Measurements from ENCODE around the gene NATD1.

NATD1 gene

DNA sequence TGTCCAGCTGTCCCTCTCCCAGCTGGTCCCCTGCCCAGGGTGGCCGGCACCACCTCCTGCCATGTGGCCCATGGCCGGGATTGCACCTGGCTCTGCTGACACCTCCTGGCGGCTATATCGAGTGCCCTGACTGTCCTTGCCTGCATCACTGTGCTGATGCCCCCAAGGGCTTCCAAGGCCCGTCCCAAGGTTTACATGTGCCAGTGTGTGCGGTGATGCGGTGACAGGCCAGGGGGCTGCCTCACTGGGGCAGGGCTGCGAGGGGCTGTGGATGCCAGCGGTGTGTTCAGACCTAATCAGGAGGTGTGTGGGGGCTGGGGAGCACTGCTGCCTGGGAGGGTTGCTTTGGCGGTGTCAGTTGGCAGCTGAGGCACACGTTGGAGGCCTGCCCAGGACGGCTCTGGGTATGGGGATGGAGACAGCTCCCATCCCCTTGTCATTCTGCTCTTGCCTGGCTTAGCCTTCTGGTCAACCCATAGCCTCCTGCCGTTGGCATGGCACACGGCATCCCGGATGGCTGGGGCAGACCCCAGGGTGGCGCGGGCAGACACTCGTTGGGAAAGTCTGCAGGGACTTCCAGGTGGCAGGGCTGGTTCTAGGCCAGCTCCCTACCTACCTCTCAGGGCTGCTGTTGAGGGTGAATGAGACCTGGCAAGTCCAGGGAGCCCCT is 36.8 kb upstream of the NATD1 start:
- DNase-seq (ENCODE audit: low spot score) = no peak

- no peak for DNase-seq (ENCODE audit: low spot score)
Observed at GRCh38 chr17:21289175-21289901, 36.1 kb upstream of the NATD1 start.

DNA sequence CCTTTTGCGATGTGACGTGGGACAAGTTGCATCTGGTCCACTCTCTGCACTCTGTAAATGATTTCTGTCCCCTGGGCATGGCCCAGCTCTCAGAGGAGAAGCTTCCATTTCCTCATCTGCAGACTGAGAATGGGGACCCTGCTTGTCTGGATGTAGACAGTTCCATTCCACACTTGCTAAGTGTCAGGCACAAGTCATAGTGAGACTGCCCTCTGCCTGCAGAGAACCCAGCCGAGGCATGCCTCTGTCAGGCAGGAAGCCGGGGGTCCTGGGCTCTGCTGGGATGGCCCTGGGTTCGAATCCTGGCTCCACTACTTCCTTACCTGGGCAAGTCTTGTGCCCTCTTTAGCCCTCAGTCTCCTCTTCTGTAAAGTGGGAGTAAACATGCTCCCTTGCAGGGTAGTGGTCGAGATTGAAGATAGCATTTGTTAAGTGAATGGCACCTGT is 35.4 kb upstream of the NATD1 start:
- no peak for DNase-seq (ENCODE audit: low spot score)

GRCh38 chr17:21287703-21288449 is 34.7 kb upstream of the NATD1 start:
- peak; percentile 90 for DNase-seq (ENCODE audit: low spot score)

DNA sequence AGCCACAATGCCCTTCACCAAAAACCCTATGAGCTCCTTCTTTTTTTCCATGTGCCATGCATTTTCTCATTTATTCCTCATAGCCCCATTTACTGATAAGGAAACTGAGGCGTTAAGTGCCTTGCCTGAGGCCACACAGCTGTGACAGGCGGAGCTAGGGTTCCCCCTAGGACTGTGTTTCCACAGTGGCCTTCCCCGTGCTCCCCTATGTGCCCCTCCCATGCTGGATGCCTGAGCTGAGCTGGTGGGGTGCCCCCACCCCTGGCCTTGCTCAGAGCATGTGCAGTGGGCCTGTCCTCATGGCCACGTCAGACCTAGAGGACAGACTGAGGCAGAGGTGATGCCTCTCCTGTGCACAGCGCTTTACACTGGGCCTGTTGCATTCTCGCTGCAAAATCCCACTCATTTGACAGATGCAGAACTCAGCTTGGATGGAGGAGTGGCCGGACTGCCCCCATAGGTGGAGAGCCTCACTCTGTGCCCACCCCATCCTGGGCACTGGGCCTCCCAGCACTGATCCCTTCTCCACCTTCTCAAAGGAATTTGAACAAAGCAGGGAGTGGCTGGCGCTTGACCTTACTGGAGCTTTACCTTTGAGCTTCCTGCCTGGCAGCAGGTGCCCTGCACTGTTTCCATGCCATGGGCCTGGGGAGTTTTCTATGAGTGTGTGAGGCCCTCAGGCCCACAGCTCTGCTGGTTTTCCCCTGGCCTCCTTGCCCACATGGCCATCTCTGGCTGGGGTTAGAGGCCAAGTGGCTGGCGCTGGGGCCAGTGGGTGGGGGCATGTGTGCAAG is 33.9 kb upstream of the NATD1 start:
- no peak for DNase-seq (ENCODE audit: low spot score)

DNA sequence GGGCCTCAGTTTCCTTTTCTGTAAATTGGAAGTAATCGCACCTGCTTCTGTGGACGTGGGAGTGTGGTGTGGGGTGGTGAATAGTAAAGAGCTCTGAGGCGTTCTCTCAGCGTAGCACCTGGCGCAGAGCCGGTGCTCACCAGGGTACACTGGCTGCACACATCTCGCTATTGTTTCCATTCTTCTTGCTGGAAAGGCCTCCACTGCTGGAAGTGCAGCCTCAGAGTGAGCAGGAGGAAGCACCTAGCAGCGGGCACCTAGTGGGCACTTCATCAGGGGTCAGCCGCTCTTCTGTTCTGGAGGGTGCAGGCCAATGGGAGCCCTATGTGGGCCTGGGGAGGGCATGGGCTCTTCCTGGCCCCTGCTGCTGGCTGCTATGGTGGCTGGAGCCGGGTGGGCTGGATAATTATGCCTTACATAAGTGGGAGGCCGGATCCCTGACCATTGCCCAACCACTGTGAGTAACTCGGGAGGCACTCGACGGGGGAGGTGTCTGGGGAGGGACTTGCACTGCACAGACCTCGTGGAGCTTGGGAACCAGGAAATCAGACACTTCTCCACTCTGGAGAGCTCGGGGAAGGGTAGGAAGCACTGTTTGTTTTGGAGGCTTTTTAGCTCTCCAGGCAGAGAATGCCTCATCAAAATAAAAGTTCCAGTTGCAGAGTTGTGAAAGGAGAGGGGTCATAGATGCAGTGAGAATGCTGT is 33.0 kb upstream of the NATD1 start:
- peak; percentile 34 for DNase-seq (ENCODE audit: low spot score)

DNA sequence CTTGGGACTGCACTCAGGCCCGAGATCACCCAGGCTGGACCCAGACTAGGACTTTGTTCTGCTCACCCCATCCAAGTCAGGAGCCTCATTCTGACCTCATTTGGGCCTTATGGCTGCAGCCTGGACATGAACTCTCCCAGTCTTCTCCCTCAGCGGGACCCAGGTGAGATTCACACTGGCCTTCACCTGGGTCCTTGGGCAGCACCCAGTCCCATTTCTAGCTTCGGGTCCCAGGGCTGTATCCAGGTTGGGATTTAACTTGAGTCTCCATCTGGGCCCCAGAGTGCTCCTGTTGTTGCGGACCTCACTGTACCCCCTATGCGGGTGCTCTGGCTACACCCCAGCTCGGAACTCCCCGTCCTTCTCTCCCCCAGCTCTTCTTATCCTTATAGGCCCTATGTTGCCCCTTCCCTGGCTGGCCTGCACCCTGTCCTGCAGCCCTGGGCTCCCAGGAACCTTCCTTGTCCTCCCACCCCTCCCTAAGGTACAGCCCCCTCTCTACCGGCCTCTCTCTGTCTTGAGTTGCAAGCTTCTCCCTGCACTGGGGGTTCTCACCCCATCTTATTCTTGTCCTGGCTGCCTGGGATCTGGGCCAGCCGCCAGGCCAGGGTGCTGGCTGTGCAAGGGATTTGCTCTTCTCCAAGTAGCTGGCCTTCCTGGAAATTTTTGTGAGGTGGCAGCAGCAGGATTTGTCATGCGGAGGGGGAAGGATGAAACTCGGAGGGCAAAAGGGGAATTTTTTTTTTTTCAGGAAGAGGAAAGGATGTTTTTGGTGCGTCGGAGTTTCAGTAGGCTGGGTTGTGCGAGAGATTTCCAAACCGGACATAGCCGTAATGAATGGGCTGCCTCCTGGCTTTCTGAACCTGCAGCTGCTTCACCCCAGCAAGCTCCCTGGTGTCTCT is 32.2 kb upstream of the NATD1 start:
- no peak for DNase-seq (ENCODE audit: low spot score)

DNA sequence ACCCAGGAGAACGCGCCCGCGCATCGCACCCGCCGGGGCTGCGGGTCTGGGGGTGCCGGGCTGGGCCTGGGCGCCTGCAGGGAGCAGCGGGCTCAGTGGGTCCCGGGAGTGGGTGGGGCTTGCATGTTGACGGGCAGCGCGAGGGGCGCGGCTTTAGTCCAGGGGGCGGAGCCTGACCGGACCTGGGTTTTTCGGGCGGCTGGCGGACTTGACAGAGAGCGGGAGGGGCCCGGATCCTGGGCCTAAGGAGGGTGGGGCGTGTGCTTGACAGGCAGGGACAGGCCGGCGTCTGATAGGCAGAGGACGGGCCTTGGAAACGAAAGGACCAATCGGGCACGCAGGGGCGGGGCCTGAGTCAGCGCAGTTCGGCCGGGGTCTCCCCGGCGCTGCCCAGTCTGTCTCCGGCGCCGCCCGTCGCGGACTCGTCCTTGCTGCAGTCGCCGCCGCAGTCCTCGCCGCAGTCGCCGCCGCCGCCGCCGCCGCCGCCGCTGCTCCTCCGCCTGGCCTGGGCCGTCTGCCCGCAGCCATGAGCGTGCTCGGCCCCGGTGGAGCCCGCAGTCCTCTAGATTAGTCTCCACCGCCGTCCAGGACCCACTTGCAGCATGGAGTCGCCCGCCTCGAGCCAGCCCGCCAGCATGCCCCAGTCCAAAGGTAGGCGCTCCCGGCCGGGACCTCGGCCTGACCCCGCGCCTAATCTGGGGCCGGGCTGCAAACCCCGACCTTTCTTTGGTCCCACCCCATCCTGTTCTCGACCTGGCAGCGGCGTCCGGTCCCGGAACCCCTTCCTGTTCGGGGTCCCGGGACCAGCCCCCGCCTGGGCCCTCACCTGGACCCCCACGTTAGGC is 31.3 kb upstream of the NATD1 start, which contains the start of gene MAP2K3:
MAP2K3 (plus strand) TSS at position 393 of the 845 bp plus-strand sequence; CDS start at position 603, 210 bp downstream.
- peak; percentile 93 for DNase-seq (ENCODE audit: low spot score)

GRCh38 chr17:21283482-21284318 is 30.5 kb upstream of the NATD1 start:
- no peak for DNase-seq (ENCODE audit: low spot score)

DNA sequence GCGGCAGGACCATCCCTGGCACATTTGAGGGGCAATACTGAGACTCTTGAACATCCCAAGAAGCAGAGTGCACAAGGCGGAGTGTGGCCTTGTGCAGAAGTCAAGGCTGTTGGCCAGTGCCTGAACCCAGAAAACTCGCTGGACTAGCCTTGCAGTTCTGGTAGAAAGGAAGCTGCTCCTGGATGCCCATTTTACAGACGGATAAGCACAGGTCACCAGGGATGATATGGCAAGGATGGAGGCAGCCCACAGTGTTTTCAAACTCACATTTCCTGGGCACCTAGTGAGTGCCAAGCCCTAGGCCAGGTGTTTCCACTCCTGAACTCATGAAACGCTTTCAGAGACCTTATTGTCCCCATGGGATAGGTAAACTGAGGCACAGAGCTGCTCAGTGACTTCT is 29.6 kb upstream of the NATD1 start:
- no peak for DNase-seq (ENCODE audit: low spot score)

DNA sequence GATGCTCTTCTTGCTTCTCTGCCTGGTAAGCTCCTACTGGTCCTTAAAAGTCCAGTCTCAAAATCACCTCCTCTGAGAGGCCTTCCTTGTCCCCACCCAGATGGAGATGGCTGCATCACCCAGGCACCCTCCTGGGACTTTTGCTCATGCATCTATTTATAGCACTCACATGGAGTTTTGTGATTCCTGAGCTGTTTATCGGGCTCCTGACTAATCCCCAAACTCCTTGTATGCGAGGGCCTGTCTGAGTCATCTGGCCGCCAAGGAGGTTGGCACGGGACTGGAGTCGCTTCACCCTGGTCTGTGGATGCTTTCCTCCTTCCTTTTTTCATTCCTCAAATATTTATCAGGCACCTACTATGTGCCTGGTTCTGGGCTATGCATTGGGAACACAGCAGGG is 29.0 kb upstream of the NATD1 start:
- DNase-seq (ENCODE audit: low spot score) = no peak

GRCh38 chr17:21280081-21280518 is 26.9 kb upstream of the NATD1 start:
- peak; percentile 83 for DNase-seq (ENCODE audit: low spot score)

GRCh38 chr17:21279582-21279981 is 26.4 kb upstream of the NATD1 start:
- DNase-seq (ENCODE audit: low spot score) = no peak

GRCh38 chr17:21279198-21279535 is 26.0 kb upstream of the NATD1 start:
- no peak for DNase-seq (ENCODE audit: low spot score)

GRCh38 chr17:21278450-21279197 is 25.4 kb upstream of the NATD1 start:
- peak; percentile 56 for DNase-seq (ENCODE audit: low spot score)

GRCh38 chr17:21277332-21277731 is 24.1 kb upstream of the NATD1 start:
- no peak for DNase-seq (ENCODE audit: low spot score)

DNA sequence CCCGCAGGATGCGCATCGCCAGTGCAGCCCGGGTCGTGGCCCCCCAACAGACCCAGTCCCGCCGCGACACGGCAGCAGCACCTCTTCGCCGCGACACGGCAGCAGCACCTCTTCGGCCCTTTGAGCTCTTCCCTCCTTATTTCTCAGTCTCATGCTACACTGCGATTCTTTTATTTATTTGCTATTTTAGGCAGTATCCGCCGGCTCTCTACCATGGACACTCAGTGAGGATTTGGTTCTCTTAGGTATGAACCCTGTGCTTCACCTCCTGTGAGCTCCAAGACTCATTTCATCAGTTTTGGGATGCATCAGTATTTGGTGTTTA is 23.0 kb upstream of the NATD1 start:
- DNase-seq (ENCODE audit: low spot score) = no peak

Data from NAMALWA (cell line).